Hepatocyte (in vitro differentiated cells): ENCODE results near the gene KSR1. TPM values are rescaled to one million over a fixed set of nuclear protein-coding genes. Genes with fewer than 3 reads are reported as not detected.

Experiments
- DNase-seq: peaks from one replicate; pipeline ENCODE4 v3.0.0-alpha.2; 2016; ENCODE audit warnings: low spot score
- H2AFZ ChIP-seq: fragments of 200-600 bp; sonication (generic); 2 replicates; pipeline ENCODE4 v1.6.0; 2016; ENCODE audit warnings: antibody characterized with exemption, mild to moderate bottlenecking
- H3K27ac ChIP-seq: fragments of 200-600 bp; sonication (generic); 2 replicates; pipeline ENCODE4 v1.5.1; 2016; ENCODE audit warnings: mild to moderate bottlenecking
- H3K27me3 ChIP-seq: fragments of 200-600 bp; sonication (generic); 2 replicates; pipeline ENCODE4 v1.6.1; 2016
- H3K36me3 ChIP-seq: fragments of 200-600 bp; sonication (generic); replicated peaks from 2 replicates; pipeline ENCODE4 v1.5.1; 2016; ENCODE audit warnings: low read depth; ENCODE audit not compliant: insufficient read depth
- H3K4me1 ChIP-seq: fragments of 200-600 bp; sonication (generic); 2 replicates; pipeline ENCODE4 v1.5.1; 2016; ENCODE audit warnings: mild to moderate bottlenecking, moderate library complexity; ENCODE audit not compliant: insufficient read depth
- H3K4me2 ChIP-seq: fragments of 200-600 bp; sonication (generic); 2 replicates; pipeline ENCODE4 v1.6.0; 2016
- H3K4me3 ChIP-seq: fragments of 200-600 bp; sonication (generic); 2 replicates; pipeline ENCODE4 v1.5.1; 2016; ENCODE audit warnings: mild to moderate bottlenecking
- H3K79me2 ChIP-seq: fragments of 200-600 bp; sonication (generic); 2 replicates; pipeline ENCODE4 v1.6.0; 2017; ENCODE audit warnings: mild to moderate bottlenecking
- H3K9me2 ChIP-seq: fragments of 200-600 bp; sonication (generic); replicated peaks from 2 replicates; pipeline ENCODE4 v1.6.0; 2017; ENCODE audit warnings: mild to moderate bottlenecking; ENCODE audit not compliant: insufficient read depth
- H3K9me3 ChIP-seq: fragments of 200-600 bp; sonication (generic); 2 replicates; pipeline ENCODE4 v1.5.1; 2016; ENCODE audit warnings: low read depth, mild to moderate bottlenecking
- H4K20me1 ChIP-seq: fragments of 200-600 bp; sonication (generic); 2 replicates; pipeline ENCODE4 v1.6.0; 2016; ENCODE audit warnings: mild to moderate bottlenecking; ENCODE audit not compliant: insufficient read depth, poor library complexity, severe bottlenecking
- CTCF ChIP-seq: fragments of 200-600 bp; sonication (generic); IDR thresholded peaks from 2 replicates; pipeline ENCODE4 v1.5.1; 2016; ENCODE audit warnings: antibody characterized with exemption, mild to moderate bottlenecking; ENCODE audit not compliant: poor library complexity
- EZH2 ChIP-seq: fragments of 200-600 bp; sonication (generic); IDR thresholded peaks from 2 replicates; pipeline ENCODE4 v1.6.1; 2016; ENCODE audit warnings: antibody characterized with exemption, mild to moderate bottlenecking, borderline replicate concordance
- EZH2phosphoT487 ChIP-seq: fragments of 200-600 bp; sonication (generic); IDR thresholded peaks from one replicate; pipeline ENCODE4 v1.6.1; 2018; ENCODE audit warnings: antibody characterized with exemption, mild to moderate bottlenecking, low read depth, moderate library complexity; ENCODE audit not compliant: unreplicated experiment, severe bottlenecking
- WGBS: methylation state at CpG from one replicate; pipeline ENCODE4 v1.1.6; 2016; ENCODE audit warnings: low lambda C conversion rate; ENCODE audit errors: missing lambda C conversion rate; 5-methylcytosine and 5-hydroxymethylcytosine counted together
- polyA plus RNA-seq: library from polyadenylated mRNA; unstranded; fragments of >200 nt; fragmentation: Nextera tagmentation; extraction: Ambion mirVana; gene quantifications from 2 replicates; pipeline ENCODE4 v1.2.1, GENCODE V29; 2016
- total RNA-seq: library from RNA; depleted of rRNA; stranded (reverse); fragments of >200 nt; gene quantifications from 2 replicates; pipeline ENCODE4 v1.2.3, GENCODE V29; 2014

Gene KSR1
- total and polyA plus RNA-seq, 2 experiments from 2014 or later, result 16.2 to 32.6 TPM

DNA sequence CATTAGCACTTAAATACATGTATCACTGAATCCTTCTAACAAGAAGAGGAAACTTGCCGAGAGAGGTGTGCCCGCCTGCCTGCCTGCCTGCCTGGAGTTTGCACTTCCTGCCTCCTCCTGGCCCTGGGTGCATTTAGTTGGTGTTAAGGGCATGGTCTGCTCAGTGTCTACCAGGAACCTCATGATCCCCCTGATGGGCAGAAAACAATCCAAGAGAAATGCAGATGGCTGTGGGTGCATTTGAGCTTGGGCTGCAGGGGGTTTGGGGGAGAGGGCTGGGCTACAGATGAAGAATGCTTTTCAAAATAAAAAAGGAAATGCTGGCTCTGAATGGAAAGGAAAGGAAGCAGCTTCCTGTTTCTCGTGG lies 10.1 kb downstream of the KSR1 start:
- Histone ChIP-seq H3K4me2 (no peak overlapping the region), H3K79me2 (peaks cover 98% of the 10 kb centered on the region), H3K4me1 (peaks cover 9% of the 10 kb centered on the region), H3K9me3 (no peaks in the 10 kb centered on the region), H2AFZ (no peak overlapping the region), H3K4me3 (no peak overlapping the region), H3K9me2 (no peaks in the 10 kb centered on the region), H3K27ac (no peak overlapping the region), H3K27me3 (no peaks in the 10 kb centered on the region), H3K36me3 (no peaks in the 10 kb centered on the region), H4K20me1 (peaks cover 53% of the 10 kb centered on the region)
- TF ChIP-seq EZH2 (no peak), CTCF (no peak), EZH2phosphoT487 (no peak)
- WGBS, result 77% methylated on average over 3 of the region's 3 CpGs
- no peak for DNase-seq

DNA sequence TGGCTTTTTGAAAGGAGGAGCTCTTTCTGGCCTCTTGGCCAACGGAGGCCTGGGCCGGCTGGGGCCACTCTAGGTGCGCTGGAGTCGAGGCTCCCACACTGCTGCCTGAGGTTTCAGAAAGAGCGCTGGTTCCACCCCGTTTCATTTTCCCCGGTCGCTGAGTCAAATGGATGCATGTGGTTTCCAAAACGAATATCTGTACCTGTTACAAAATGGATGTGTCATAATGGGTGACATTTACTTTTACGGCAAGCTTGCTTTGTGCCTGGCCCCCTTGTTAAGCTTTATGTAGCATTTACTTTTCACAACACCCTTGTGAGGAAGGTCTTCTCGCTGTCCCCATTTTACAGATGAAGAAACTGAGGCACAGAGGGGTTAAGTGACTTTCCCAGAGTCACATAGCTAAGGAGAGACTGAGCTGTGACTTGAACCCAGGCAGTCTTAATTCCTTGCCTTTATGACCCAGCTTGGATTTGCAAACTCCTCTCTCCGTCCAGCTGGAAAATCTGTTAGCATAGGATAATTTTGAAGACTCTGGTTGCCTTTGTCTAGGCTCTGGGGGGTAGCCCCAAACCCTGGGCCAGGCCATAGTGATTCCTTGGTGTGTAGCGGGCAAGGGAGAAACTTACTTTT lies 10.6 kb downstream of the KSR1 start:
- 91% methylated on average over 13 of the region's 13 CpGs for WGBS
- Histone ChIP-seq H3K4me2 (no peak overlapping the region), H3K4me1 (peaks cover 4% of the 10 kb centered on the region), H3K36me3 (no peaks in the 10 kb centered on the region), H3K9me2 (no peaks in the 10 kb centered on the region), H2AFZ (no peak overlapping the region), H3K79me2 (peaks cover 98% of the 10 kb centered on the region), H4K20me1 (peaks cover 56% of the 10 kb centered on the region), H3K27me3 (no peaks in the 10 kb centered on the region), H3K27ac (no peak overlapping the region), H3K4me3 (no peak overlapping the region), H3K9me3 (no peaks in the 10 kb centered on the region)
- TF ChIP-seq CTCF (no peak), EZH2phosphoT487 (no peak), EZH2 (no peak)
- DNase-seq, result no peak

- Histone ChIP-seq H3K9me3 (no peaks in the 10 kb centered on the region), H3K4me3 (no peak overlapping the region), H3K4me1 (no peaks in the 10 kb centered on the region), H3K27me3 (no peaks in the 10 kb centered on the region), H3K36me3 (no peaks in the 10 kb centered on the region), H4K20me1 (peaks cover 51% of the 10 kb centered on the region), H3K27ac (no peak overlapping the region), H3K4me2 (no peak overlapping the region), H3K9me2 (no peaks in the 10 kb centered on the region), H2AFZ (no peak overlapping the region), H3K79me2 (peaks cover 94% of the 10 kb centered on the region)
- WGBS, result 90% methylated on average over 7 of the region's 7 CpGs
- no peak for DNase-seq
- TF ChIP-seq EZH2phosphoT487 (no peak), EZH2 (no peak), CTCF (no peak)
These were observed 13.0 kb downstream of the KSR1 start for GRCh38 chr17:27469256-27469655.
